K562 (cell line): Measurements from ENCODE around the gene LYSMD1. TPM values are rescaled to one million over a fixed set of nuclear protein-coding genes. Genes with fewer than 3 reads are reported as not detected.

Source experiments
- ATAC-seq: fragments of 200-7000 bp; cut with Tn5 transposase; 3 replicates; pipeline ENCODE4 v1.9.1; 2020; ENCODE audit warnings: moderate library complexity
- BruUV-seq: library from RNA; stranded (reverse); fragments of 400-500 nt; replicated peaks from 2 replicates; lab custom pipeline; 2021; lab: Mats Ljungman, UMichigan
- CTCF ChIA-PET: fragments of 300-600 bp; formaldehyde crosslinking; extraction: SDS; loops from one replicate; lab custom pipeline; 2021; ENCODE audit warnings: low intra/inter-chr PET ratio; lab: Yijun Ruan, JAX
- POLR2A ChIA-PET: fragments of 300-600, 350-650 bp; sonication (Branson Sonifier 250); formaldehyde crosslinking; extraction: SDS; loops from one replicate; lab custom pipeline; 2021; ENCODE audit warnings: antibody characterized with exemption, inconsistent platforms; lab: Yijun Ruan, JAX
- DNase-seq, 4 experiments: peaks; one replicate each; pipeline versions ENCODE4 v3.0.0 to v3.0.0-alpha.2; 2011 to 2018; ENCODE audit warnings: low spot score in 3 of 4, mixed read lengths in 3 of 4; ENCODE audit errors: extremely low read depth in 1 of 4
- FAIRE-seq: peaks from 2 replicates; lab custom pipeline; 2011; peaks lifted over from hg19 to GRCh38; lab: Jason Lieb, UNC
- H2AFZ ChIP-seq: 2 replicates; pipeline ENCODE4 v1.6.0; 2011; ENCODE audit warnings: low read depth, low read length, control low read depth, inconsistent platforms
- H3K27ac ChIP-seq: fragments of 200-600 bp; 3 replicates; pipeline ENCODE4 v1.8.0; 2011; ENCODE audit warnings: low read depth, mild to moderate bottlenecking, control low read depth, inconsistent platforms, low read length, moderate library complexity, mixed read lengths; ENCODE audit errors: extremely low read depth
- H3K27me3 ChIP-seq, 2 experiments: fragments of 300-600 bp in 1 of 2; 2 replicates in 1 of 2; 3 replicates in 1 of 2; pipeline versions ENCODE4 v1.6.0 to v1.8.0; 2011; ENCODE audit warnings: inconsistent platforms in 2 of 2, low read length in 2 of 2, mild to moderate bottlenecking in 1 of 2, mixed read lengths in 1 of 2, moderate library complexity in 1 of 2; ENCODE audit not compliant: control insufficient read depth in 2 of 2, insufficient read depth in 2 of 2
- H3K36me3 ChIP-seq: fragments of 300-600 bp; 3 replicates; pipeline ENCODE4 v1.8.0; 2011; ENCODE audit warnings: mild to moderate bottlenecking, low read length, inconsistent platforms; ENCODE audit not compliant: control insufficient read depth, insufficient read depth
- H3K4me1 ChIP-seq, 2 experiments: fragments of 200-600 bp in 1 of 2; replicated peaks in 1 of 2; 2 replicates in 1 of 2; 3 replicates in 1 of 2; pipeline versions ENCODE4 v1.5.1 to v1.8.0; 2011; ENCODE audit warnings: inconsistent platforms in 2 of 2, low read length in 2 of 2, mild to moderate bottlenecking in 1 of 2, mixed read lengths in 1 of 2, moderate library complexity in 1 of 2; ENCODE audit not compliant: control insufficient read depth in 2 of 2, insufficient read depth in 2 of 2
- H3K4me2 ChIP-seq: 2 replicates; pipeline ENCODE4 v1.6.1; 2011; ENCODE audit warnings: low read length, control low read depth, inconsistent platforms, mixed read lengths; ENCODE audit not compliant: insufficient read depth
- H3K4me3 ChIP-seq: fragments of 200-600 bp; sonication (generic), shearing (Covaris generic); 2 replicates; pipeline ENCODE4 v1.5.1; 2016; ENCODE audit warnings: control low read depth, inconsistent platforms
- H3K79me2 ChIP-seq: fragments of 200-600 bp; 3 replicates; pipeline ENCODE4 v1.8.0; 2011; ENCODE audit warnings: low read length, inconsistent platforms; ENCODE audit not compliant: control insufficient read depth, insufficient read depth
- H3K9ac ChIP-seq, 2 experiments: 2 replicates each; pipeline versions ENCODE4 v1.6.0 to v1.6.1; 2011; ENCODE audit warnings: low read depth in 2 of 2, low read length in 2 of 2, control low read depth in 1 of 2, inconsistent platforms in 1 of 2, mild to moderate bottlenecking in 1 of 2, mixed read lengths in 1 of 2; ENCODE audit not compliant: insufficient read depth in 1 of 2
- H3K9me1 ChIP-seq: one replicate; pipeline ENCODE4 v1.6.0; 2011; ENCODE audit warnings: inconsistent platforms, mild to moderate bottlenecking, low read length, moderate library complexity; ENCODE audit not compliant: control insufficient read depth, insufficient read depth
- H3K9me3 ChIP-seq: replicated peaks from 2 replicates; pipeline ENCODE4 v1.5.1; 2011; ENCODE audit warnings: low read depth, low read length, inconsistent platforms; ENCODE audit not compliant: control insufficient read depth, insufficient read depth
- H4K20me1 ChIP-seq: replicated peaks from 2 replicates; pipeline ENCODE4 v1.6.1; 2011; ENCODE audit warnings: low read length, inconsistent platforms, mixed read lengths; ENCODE audit not compliant: control insufficient read depth, insufficient read depth
- ATF3 ChIP-seq, 2 experiments: fragments of 450-650 bp in 1 of 2; sonication (generic) in 1 of 2; formaldehyde crosslinking in 1 of 2; IDR thresholded peaks in 1 of 2; conservative IDR thresholded peaks in 1 of 2; 2 replicates each; pipeline versions ENCODE4 v1.6.1 to v1.8.1; 2016 to 2023; ENCODE audit warnings: mild to moderate bottlenecking in 2 of 2, moderate library complexity in 2 of 2, inconsistent platforms in 1 of 2, missing genetic modification reagents in 1 of 2
- CEBPB ChIP-seq: fragments of 450-650 bp; IDR thresholded peaks from 2 replicates; pipeline ENCODE4 v1.6.1; 2016; ENCODE audit warnings: missing genetic modification characterization, missing compliant biosample characterization
- CEBPG ChIP-seq, 3 experiments: fragments of 200-800 bp in 1 of 3; sonication (Bioruptor generic) in 1 of 3; sonication (generic) in 1 of 3; formaldehyde crosslinking in 1 of 3; IDR thresholded peaks in 2 of 3; conservative IDR thresholded peaks in 1 of 3; 2 replicates each; pipeline versions ENCODE4 v1.6.1 to v1.8.0; 2016 to 2022; ENCODE audit warnings: missing compliant biosample characterization in 2 of 3, missing genetic modification characterization in 2 of 3, mild to moderate bottlenecking in 1 of 3, missing genetic modification reagents in 1 of 3
- GATAD2A ChIP-seq: fragments of 450-650 bp; IDR thresholded peaks from 2 replicates; pipeline ENCODE4 v1.6.1; 2017
- MAX ChIP-seq: sonication (generic); formaldehyde crosslinking; IDR thresholded peaks from 2 replicates; pipeline ENCODE4 v1.9.0; 2022; ENCODE audit warnings: mild to moderate bottlenecking, missing genetic modification reagents
- MTA3 ChIP-seq: fragments of 450-650 bp; formaldehyde crosslinking; IDR thresholded peaks from 2 replicates; pipeline ENCODE4 v1.6.1; 2017; ENCODE audit warnings: mild to moderate bottlenecking, borderline replicate concordance
- SREBF1 ChIP-seq: fragments of 150-350 bp; IDR thresholded peaks from 2 replicates; pipeline ENCODE4 v1.6.1; 2014; ENCODE audit warnings: antibody characterized with exemption, low read depth, low read length, borderline replicate concordance
- ZKSCAN3 ChIP-seq: fragments of 250-450 bp; sonication (Bioruptor Pico); IDR thresholded peaks from 2 replicates; pipeline ENCODE4 v1.4.0; 2020
- WGBS: fragments of 100-300 bp; shearing (Covaris generic); methylation state at CpG from one replicate; pipeline ENCODE4 v1.1.6; 2016; ENCODE audit warnings: low coverage, mixed read lengths; ENCODE audit not compliant: insufficient coverage; ENCODE audit errors: missing lambda C conversion rate; 5-methylcytosine and 5-hydroxymethylcytosine counted together
- in situ Hi-C: fragments of 300-500 bp; cut with MboI; formaldehyde crosslinking; loops from 4 replicates; pipeline ENCODE4 v1.15.0; 2018; ENCODE audit warnings: inconsistent platforms, mixed read lengths
- intact Hi-C: fragments of 100-400 bp; cut with micrococcal nuclease; formaldehyde crosslinking; loops from 2 replicates; pipeline ENCODE4 v1.14.2; 2022
- polyA plus RNA-seq, 8 experiments: library from polyadenylated mRNA; depleted of rRNA in 4 of 8; stranded (reverse) in 5 of 8; unstranded in 3 of 8; fragments of >200 nt; fragmentation: Nextera tagmentation in 2 of 8; fragmentation: Illumina TruSeq in 1 of 8; extraction: Ambion mirVana in 2 of 8; extraction: Trizol in 1 of 8; gene quantifications; 2 replicates each; pipeline versions ENCODE4 v1.2.1 to v1.2.3, GENCODE V29; 2011 to 2014; ENCODE audit warnings: inconsistent platforms in 1 of 8, missing spikeins in 1 of 8
- total RNA-seq, 7 experiments: library from RNA; depleted of rRNA in 6 of 7; stranded (reverse); fragments of >200 nt in 6 of 7; fragmentation: Illumina TruSeq in 2 of 7; extraction: Trizol in 2 of 7; gene quantifications; 2 replicates each; pipeline versions ENCODE4 v1.2.1 to v1.2.3, GENCODE V29; 2011 to 2021; ENCODE audit warnings: low replicate concordance in 1 of 7

Gene LYSMD1
- total and polyA plus RNA-seq, 9 of the 15 experiments (the other 6 are each of a cell fraction or from before 2014, with no cell fraction given), result 2.2 to 9.4 (median 6.0) TPM

GRCh38 chr1:151192047-151192446 lies 26.3 kb upstream of the LYSMD1 start:
- H3K9me1 ChIP-seq, result no peaks in the 10 kb centered on the region
- no peak overlapping the region for H3K4me2 ChIP-seq
- no peaks in the 10 kb centered on the region for H3K27me3 ChIP-seq
- in situ Hi-C loops (no loop called here), intact Hi-C loops (loop anchor here (5.0 to 10.0 kb wide), 2 partner anchors 193 to 545 kb away; no protein-coding TSS in a partner anchor)
- H3K4me3 ChIP-seq, result no peak overlapping the region
- no peak overlapping the region for H3K27ac ChIP-seq
- no peak for FAIRE-seq
- H4K20me1 ChIP-seq, result no peaks in the 10 kb centered on the region
- H3K36me3 ChIP-seq, result no peaks in the 10 kb centered on the region
- no peak for DNase-seq
- BruUV-seq, result no TSS peak
- ATAC-seq, result no peak
- H3K4me1 ChIP-seq, result peaks cover 10 to 13% of the 10 kb centered on the region in 2 experiments; a peak in 4 of 5 replicates
- peaks cover 28% of the 10 kb centered on the region for H3K79me2 ChIP-seq
- TF ChIP-seq SREBF1 (no peak), MAX (CRISPR knock-in tag) (no peak), ATF3 (IDR thresholded peaks at IDR 0.05) (peak; percentile 73), ATF3 (CRISPR knock-in tag; conservative IDR thresholded peaks at IDR 0.05) (no peak), CEBPB (tag) (peak; percentile 45; the same call in 1 of the 2 replicates), GATAD2A (no peak), ZKSCAN3 (no peak), CEBPG (CRISPR knock-in tag; IDR thresholded peaks at IDR 0.05) (peak; percentile 63; the same call in 1 of the 2 replicates), CEBPG (tag; conservative IDR thresholded peaks at IDR 0.05 in 1 of 2, IDR thresholded peaks at IDR 0.05 in 1 of 2) (no peak; a peak in 1 of 4 replicates), MTA3 (no peak)
- ChIA-PET POLR2A (interaction anchor here (0.8 kb wide), 1 partner anchor 717 kb away, joined by 3 read pairs; the partner anchor contains the start of gene THEM4), CTCF (no interaction called here)
- H3K9me3 ChIP-seq, result no peaks in the 10 kb centered on the region
- WGBS, result 48% methylated on average over 7 of the region's 7 CpGs
- H2AFZ ChIP-seq, result no peak overlapping the region
- no peak overlapping the region for H3K9ac ChIP-seq
